SK-N-SH (cell line): ENCODE results near the gene PM20D2. TPM values are rescaled to one million over a fixed set of nuclear protein-coding genes. Genes with fewer than 3 reads are reported as not detected.

Experiments used
- CTCF ChIA-PET: fragments of 300-600, 350-600 bp; formaldehyde crosslinking; extraction: SDS; loops from one replicate; lab custom pipeline; 2021; lab: Yijun Ruan, JAX
- POLR2A ChIA-PET: fragments of 350-600 bp; sonication (Branson Sonifier 250); formaldehyde crosslinking; extraction: SDS; loops from one replicate; lab custom pipeline; 2020; ENCODE audit warnings: antibody characterized with exemption, inconsistent platforms; lab: Yijun Ruan, JAX
- DNase-seq: peaks from one replicate; pipeline ENCODE4 v3.0.0; 2012
- H2AFZ ChIP-seq: fragments of 200-600 bp; sonication (generic); 2 replicates; pipeline ENCODE4 v1.8.1; 2016; ENCODE audit warnings: antibody characterized with exemption, mild to moderate bottlenecking, low read depth
- H3F3A ChIP-seq: fragments of 200-600 bp; sonication (generic); replicated peaks from 2 replicates; pipeline ENCODE3; 2016; ENCODE audit warnings: antibody characterized with exemption, mild to moderate bottlenecking; ENCODE audit not compliant: insufficient read depth
- H3K27ac ChIP-seq, 2 experiments: fragments of 200-500 bp in 1 of 2; fragments of 200-600 bp in 1 of 2; sonication (Bioruptor generic) in 1 of 2; sonication (generic), shearing (Covaris generic) in 1 of 2; 2 replicates each; pipeline versions ENCODE4 v1.5.1 to v1.6.1; 2014 to 2016; ENCODE audit warnings: low read depth in 2 of 2, inconsistent platforms in 1 of 2, low read length in 1 of 2, mild to moderate bottlenecking in 1 of 2, mixed read lengths in 1 of 2
- H3K27me3 ChIP-seq: fragments of 200-600 bp; sonication (generic), shearing (Covaris generic); 2 replicates; pipeline ENCODE4 v1.6.1; 2016; ENCODE audit warnings: mixed run types; ENCODE audit not compliant: insufficient read depth
- H3K36me3 ChIP-seq, 2 experiments: fragments of 200-500 bp in 1 of 2; fragments of 200-600 bp in 1 of 2; sonication (Bioruptor generic) in 1 of 2; sonication (generic) in 1 of 2; replicated peaks in 1 of 2; 2 replicates each; pipeline versions ENCODE3 to v1.5.1; 2014 to 2016; ENCODE audit warnings: low read length in 1 of 2, mild to moderate bottlenecking in 1 of 2; ENCODE audit not compliant: insufficient read depth in 2 of 2, control insufficient read depth in 1 of 2
- H3K4me1 ChIP-seq, 2 experiments: fragments of 200-500 bp in 1 of 2; fragments of 200-600 bp in 1 of 2; sonication (Bioruptor generic) in 1 of 2; sonication (generic), shearing (Covaris generic) in 1 of 2; 2 replicates each; pipeline versions ENCODE4 v1.5.1 to v1.6.1; 2014 to 2016; ENCODE audit warnings: low read depth in 1 of 2, low read length in 1 of 2, mixed run types in 1 of 2; ENCODE audit not compliant: insufficient read depth in 2 of 2, control insufficient read depth in 1 of 2
- H3K4me2 ChIP-seq: fragments of 200-600 bp; sonication (generic), shearing (Covaris generic); 2 replicates; pipeline ENCODE4 v1.6.1; 2017; ENCODE audit warnings: mixed run types
- H3K4me3 ChIP-seq, 2 experiments: fragments of 200-500 bp in 1 of 2; fragments of 200-600 bp in 1 of 2; sonication (Bioruptor generic) in 1 of 2; sonication (generic), shearing (Covaris generic) in 1 of 2; 2 replicates each; pipeline versions ENCODE4 v1.5.1 to v1.8.1; 2014 to 2016; ENCODE audit warnings: low read depth in 2 of 2, inconsistent platforms in 1 of 2, low read length in 1 of 2, mild to moderate bottlenecking in 1 of 2, mixed read lengths in 1 of 2, moderate library complexity in 1 of 2
- H3K79me2 ChIP-seq: fragments of 200-600 bp; sonication (generic); 2 replicates; pipeline ENCODE4 v1.8.1; 2017; ENCODE audit warnings: mild to moderate bottlenecking; ENCODE audit not compliant: insufficient read depth
- H3K9ac ChIP-seq: fragments of 200-600 bp; sonication (generic); 2 replicates; pipeline ENCODE4 v1.6.1; 2017; ENCODE audit warnings: mixed run types
- H3K9me2 ChIP-seq: fragments of 200-600 bp; sonication (generic); 2 replicates; pipeline ENCODE4 v1.6.1; 2017; ENCODE audit warnings: mixed run types
- H3K9me3 ChIP-seq: fragments of 200-600 bp; sonication (generic); 2 replicates; pipeline ENCODE4 v1.6.1; 2017; ENCODE audit warnings: mixed run types, mild to moderate bottlenecking, moderate library complexity
- H4K20me1 ChIP-seq: fragments of 200-600 bp; sonication (generic); 2 replicates; pipeline ENCODE4 v1.6.1; 2017; ENCODE audit warnings: mild to moderate bottlenecking, mixed run types; ENCODE audit not compliant: insufficient read depth
- CTCF ChIP-seq: fragments of 200-600 bp; sonication (generic); IDR thresholded peaks from 2 replicates; pipeline ENCODE4 v1.6.1; 2017; ENCODE audit warnings: antibody characterized with exemption, mild to moderate bottlenecking, moderate library complexity
- ELF1 ChIP-seq: IDR thresholded peaks from 2 replicates; pipeline ENCODE4 v1.4.0; 2012
- EP300 ChIP-seq, 2 experiments: IDR thresholded peaks; 2 replicates each; pipeline versions ENCODE4 v1.4.0 to v1.6.1; 2012; ENCODE audit warnings: borderline replicate concordance in 1 of 2, low read depth in 1 of 2, low read length in 1 of 2
- FOSL2 ChIP-seq: IDR thresholded peaks from 2 replicates; pipeline ENCODE4 v1.4.0; 2012; ENCODE audit warnings: low read depth, mild to moderate bottlenecking, moderate library complexity, borderline replicate concordance
- FOXJ3 ChIP-seq: sonication (generic); formaldehyde crosslinking; IDR thresholded peaks from 2 replicates; pipeline ENCODE4 v1.5.1; 2020; ENCODE audit warnings: mild to moderate bottlenecking, missing genetic modification reagents
- GABPA ChIP-seq: IDR thresholded peaks from 2 replicates; pipeline ENCODE4 v1.4.0; 2012; ENCODE audit warnings: low read depth, mild to moderate bottlenecking
- GATA2 ChIP-seq: sonication (generic); formaldehyde crosslinking; IDR thresholded peaks from 2 replicates; pipeline ENCODE4 v1.5.0; 2020; ENCODE audit warnings: mild to moderate bottlenecking, missing genetic modification reagents
- IRF3 ChIP-seq: fragments of 150-350 bp; IDR thresholded peaks from 2 replicates; pipeline ENCODE4 v1.6.1; 2016; ENCODE audit warnings: mild to moderate bottlenecking, low read depth, low read length
- MAX ChIP-seq: IDR thresholded peaks from 2 replicates; pipeline ENCODE4 v1.4.0; 2012; ENCODE audit warnings: low read depth
- NRF1 ChIP-seq: IDR thresholded peaks from 2 replicates; pipeline ENCODE4 v1.6.1; 2012; ENCODE audit warnings: low read depth, mild to moderate bottlenecking, low read length
- POLR2AphosphoS5 ChIP-seq: IDR thresholded peaks from 2 replicates; pipeline ENCODE4 v1.6.1; 2012; ENCODE audit warnings: low read depth, low read length
- RCOR1 ChIP-seq: fragments of 150-350 bp; IDR thresholded peaks from 2 replicates; pipeline ENCODE4 v1.6.1; 2017; ENCODE audit warnings: antibody characterized with exemption, low read length
- RFX5 ChIP-seq: IDR thresholded peaks from 2 replicates; pipeline ENCODE4 v1.6.1; 2012; ENCODE audit warnings: mild to moderate bottlenecking, improper control_type of control experiment, low read length
- RXRA ChIP-seq: IDR thresholded peaks from 2 replicates; pipeline ENCODE4 v1.4.0; 2012; ENCODE audit warnings: low read depth, mild to moderate bottlenecking, borderline replicate concordance
- SIN3A ChIP-seq: IDR thresholded peaks from 2 replicates; pipeline ENCODE4 v1.6.1; 2012; ENCODE audit warnings: low read depth, mild to moderate bottlenecking, low read length, moderate library complexity, borderline replicate concordance
- SMC3 ChIP-seq: IDR thresholded peaks from 2 replicates; pipeline ENCODE4 v1.6.1; 2012; ENCODE audit warnings: low read depth, low read length, improper control_type of control experiment
- TEAD4 ChIP-seq: IDR thresholded peaks from 2 replicates; pipeline ENCODE4 v1.4.0; 2012; ENCODE audit warnings: mild to moderate bottlenecking, borderline replicate concordance; ENCODE audit not compliant: insufficient read depth
- USF1 ChIP-seq: IDR thresholded peaks from 2 replicates; pipeline ENCODE4 v1.4.0; 2012; ENCODE audit warnings: low read depth, borderline replicate concordance
- YY1 ChIP-seq: IDR thresholded peaks from 2 replicates; pipeline ENCODE4 v1.4.0; 2012; ENCODE audit warnings: low read depth, mild to moderate bottlenecking
- WGBS: methylation state at CpG from one replicate; pipeline ENCODE4 v1.1.6; 2017; ENCODE audit warnings: low lambda C conversion rate; 5-methylcytosine and 5-hydroxymethylcytosine counted together
- polyA plus RNA-seq, 3 experiments: library from polyadenylated mRNA; depleted of rRNA; stranded (reverse); fragments of >200 nt; gene quantifications; 2 replicates each; pipeline ENCODE4 v1.2.3, GENCODE V29; 2012

PM20D2 gene
- polyA plus RNA-seq, 1 of the 3 experiments (the other 2 are of a cell fraction), result 6.2 TPM

- no peaks in the 10 kb centered on the region for H3F3A ChIP-seq
- no peaks in the 10 kb centered on the region for H3K36me3 ChIP-seq
- ChIA-PET POLR2A (no interaction called here), CTCF (no interaction called here)
- TF ChIP-seq RFX5, result no peak
- TF ChIP-seq RXRA, result no peak
- TF ChIP-seq POLR2AphosphoS5, result no peak
- TF ChIP-seq SIN3A, result no peak
- no peak for TF ChIP-seq GABPA
- TF ChIP-seq MAX, result no peak
- TF ChIP-seq SMC3, result no peak
- TF ChIP-seq EP300 (IDR thresholded peaks at IDR 0.05; ENCODE audit: borderline replicate concordance in 1 of 2, low read depth in 1 of 2, low read length in 1 of 2), result no peak
- no peak for TF ChIP-seq IRF3
- TF ChIP-seq YY1, result no peak
- no peak for TF ChIP-seq ELF1
- TF ChIP-seq FOSL2, result no peak
- TF ChIP-seq GATA2 (CRISPR knock-in tag), result no peak
- no peak for TF ChIP-seq NRF1
- no peak for TF ChIP-seq RCOR1
- no peak for TF ChIP-seq CTCF
- TF ChIP-seq TEAD4, result no peak
- TF ChIP-seq FOXJ3, result no peak
- no peak for TF ChIP-seq USF1
- no peaks in the 10 kb centered on the region for H3K9me2 ChIP-seq
- 94% methylated on average over 6 of the region's 6 CpGs for WGBS
- H3K4me3 ChIP-seq, result no peak overlapping the region
- no peaks in the 10 kb centered on the region for H4K20me1 ChIP-seq
- no peak overlapping the region for H3K9ac ChIP-seq
- no peak overlapping the region for H3K27ac ChIP-seq
- H3K4me2 ChIP-seq, result no peak overlapping the region
- no peak for DNase-seq
- H3K4me1 ChIP-seq, result no peaks in the 10 kb centered on the region
- no peaks in the 10 kb centered on the region for H3K9me3 ChIP-seq
- no peaks in the 10 kb centered on the region for H3K79me2 ChIP-seq
- H2AFZ ChIP-seq, result no peak overlapping the region
- H3K27me3 ChIP-seq, result no peaks in the 10 kb centered on the region
These were observed 26.3 kb downstream of the PM20D2 start for GRCh38 chr6:89172131-89172530.
